ENCODE results near the gene ANTXRL. TPM values are rescaled to one million over a fixed set of nuclear protein-coding genes. Genes with fewer than 3 reads are reported as not detected.
"Not testable (repeated sequence)": the region's sequence is repeated elsewhere in the genome, so short reads cannot be mapped to it uniquely, and the experiment has no call there.

ANTXRL gene
- total RNA-seq, 1 donor from 2014 or later: not detected

DNA sequence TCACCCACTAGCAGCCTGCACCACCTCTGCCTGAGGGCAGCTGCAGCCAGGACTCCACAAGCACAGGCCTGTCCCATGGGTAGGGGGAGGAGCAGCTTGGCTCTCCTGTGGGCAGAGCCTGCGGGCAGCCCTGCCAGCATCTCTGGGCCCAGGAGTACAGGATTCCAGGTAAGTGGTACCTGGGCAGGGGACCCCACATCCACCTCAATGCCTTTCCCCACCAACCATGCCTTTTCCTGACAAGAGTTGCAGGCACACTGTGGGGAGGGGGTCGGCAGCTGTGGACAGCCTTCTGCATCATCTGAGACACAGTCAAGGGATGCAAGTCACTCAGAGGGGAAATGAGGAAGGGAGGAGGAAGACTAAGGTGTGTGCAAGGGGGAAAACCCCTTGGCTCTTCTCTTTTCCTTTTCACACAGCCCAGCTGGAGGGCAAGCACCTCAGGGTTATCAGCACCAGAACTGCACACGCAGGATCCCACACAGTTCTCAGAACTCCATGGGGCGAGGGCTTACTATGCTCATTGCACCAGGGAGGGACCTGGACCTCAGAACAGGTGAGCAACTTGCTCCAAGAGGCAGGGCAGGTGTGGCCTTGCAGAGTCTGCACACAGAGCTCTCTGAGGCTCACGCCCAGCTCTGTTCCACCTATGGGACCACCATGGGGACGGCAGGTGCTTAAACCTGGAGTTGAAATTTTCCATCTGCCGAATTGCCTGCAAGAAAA, 16.5 kb upstream of the ANTXRL start:
- no peak for DNase-seq
- intact Hi-C loops (cut with DNase I): no loop called here
- no peak for ATAC-seq (ENCODE audit: poor library complexity)

DNA sequence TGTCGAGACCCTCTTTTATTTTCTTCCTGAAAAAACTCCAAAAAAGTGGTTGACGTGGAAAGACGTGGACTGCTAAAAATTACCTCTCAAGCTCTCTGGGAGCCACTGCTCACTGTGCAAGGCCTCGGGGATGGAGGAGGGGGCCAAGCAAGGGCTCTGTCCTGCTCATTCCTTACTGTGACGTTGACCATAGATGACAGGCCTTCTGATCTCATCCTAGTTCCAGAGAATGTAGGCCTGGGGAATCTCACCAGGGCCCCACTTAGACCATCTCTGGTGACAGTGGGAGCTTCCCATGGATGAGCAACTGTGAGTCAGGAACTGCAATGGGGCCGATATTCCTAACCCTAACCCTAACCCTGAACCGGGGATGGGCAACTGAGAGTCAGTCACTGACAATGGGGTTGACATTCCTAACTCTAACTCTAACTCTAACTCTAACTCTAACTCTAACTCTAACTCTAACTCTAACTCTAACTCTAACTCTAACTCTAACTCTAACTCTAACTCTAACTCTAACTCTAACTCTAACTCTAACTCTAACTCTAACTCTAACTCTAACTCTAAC, 15.8 kb upstream of the ANTXRL start:
- DNase-seq; intact Hi-C loops (cut with DNase I): not testable (repeated sequence)

DNA sequence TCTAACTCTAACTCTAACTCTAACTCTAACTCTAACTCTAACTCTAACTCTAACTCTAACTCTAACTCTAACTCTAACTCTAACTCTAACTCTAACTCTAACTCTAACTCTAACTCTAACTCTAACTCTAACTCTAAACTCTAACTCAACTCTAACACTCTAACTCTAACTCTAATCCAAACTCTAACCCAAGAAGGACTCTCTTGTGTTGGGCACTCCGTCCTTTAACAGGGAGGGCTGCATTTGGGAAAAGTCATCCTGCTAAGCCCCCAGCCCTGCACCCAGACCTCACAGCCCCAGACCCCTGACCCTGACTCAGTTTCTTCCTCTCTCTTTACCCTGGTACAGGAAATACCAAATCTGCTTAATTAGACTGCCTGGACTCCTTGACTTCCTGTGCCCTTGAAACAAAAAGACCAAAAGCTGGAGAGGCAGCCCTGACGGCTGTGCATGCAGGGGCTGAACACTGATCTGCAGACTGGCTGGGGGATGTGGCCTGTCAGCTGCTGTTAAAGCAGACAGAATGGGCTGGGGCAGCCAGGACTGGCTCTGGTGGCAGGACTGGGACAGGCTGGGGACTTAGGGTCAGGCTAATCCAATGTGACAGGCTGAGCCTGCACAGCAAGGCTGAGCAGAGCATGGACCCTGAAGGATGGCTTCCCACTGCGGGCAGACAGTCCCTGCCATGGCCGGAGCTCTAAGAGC, 14.8 kb upstream of the ANTXRL start:
- ATAC-seq (ENCODE audit: poor library complexity); DNase-seq; intact Hi-C loops (cut with DNase I): not testable (repeated sequence)

More for the DNA sequence above, 15.8 kb upstream of the ANTXRL start:
- ATAC-seq (ENCODE audit: poor library complexity): not testable (repeated sequence)

DNA sequence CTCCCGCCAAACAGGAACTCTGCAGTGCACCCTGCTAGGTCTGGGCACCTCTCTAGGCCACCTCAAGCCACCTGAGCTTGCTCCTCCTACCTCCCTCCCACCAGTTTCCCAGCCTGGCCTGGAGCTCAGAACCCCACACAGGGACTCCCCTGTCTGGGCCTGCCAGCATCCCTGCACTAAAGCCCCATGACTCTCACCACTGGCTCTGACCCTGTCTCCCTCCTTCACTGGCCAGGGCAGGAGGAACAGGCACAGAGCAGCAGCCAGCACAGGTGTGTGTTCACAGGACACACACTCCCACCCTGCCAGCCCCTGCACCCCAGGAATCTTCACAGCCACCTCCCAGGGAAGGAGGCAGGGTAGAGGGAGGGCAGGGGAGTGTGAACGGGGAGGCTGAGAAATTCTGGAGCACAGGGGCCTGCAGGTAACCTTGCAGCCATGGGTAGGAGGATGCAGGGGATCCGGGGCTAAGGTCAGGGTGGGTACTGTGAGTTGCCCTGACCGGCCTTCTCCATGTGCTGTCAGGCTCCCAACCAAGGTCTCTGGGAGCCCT, 13.9 kb upstream of the ANTXRL start:
- intact Hi-C loops (cut with DNase I): no loop called here

DNA sequence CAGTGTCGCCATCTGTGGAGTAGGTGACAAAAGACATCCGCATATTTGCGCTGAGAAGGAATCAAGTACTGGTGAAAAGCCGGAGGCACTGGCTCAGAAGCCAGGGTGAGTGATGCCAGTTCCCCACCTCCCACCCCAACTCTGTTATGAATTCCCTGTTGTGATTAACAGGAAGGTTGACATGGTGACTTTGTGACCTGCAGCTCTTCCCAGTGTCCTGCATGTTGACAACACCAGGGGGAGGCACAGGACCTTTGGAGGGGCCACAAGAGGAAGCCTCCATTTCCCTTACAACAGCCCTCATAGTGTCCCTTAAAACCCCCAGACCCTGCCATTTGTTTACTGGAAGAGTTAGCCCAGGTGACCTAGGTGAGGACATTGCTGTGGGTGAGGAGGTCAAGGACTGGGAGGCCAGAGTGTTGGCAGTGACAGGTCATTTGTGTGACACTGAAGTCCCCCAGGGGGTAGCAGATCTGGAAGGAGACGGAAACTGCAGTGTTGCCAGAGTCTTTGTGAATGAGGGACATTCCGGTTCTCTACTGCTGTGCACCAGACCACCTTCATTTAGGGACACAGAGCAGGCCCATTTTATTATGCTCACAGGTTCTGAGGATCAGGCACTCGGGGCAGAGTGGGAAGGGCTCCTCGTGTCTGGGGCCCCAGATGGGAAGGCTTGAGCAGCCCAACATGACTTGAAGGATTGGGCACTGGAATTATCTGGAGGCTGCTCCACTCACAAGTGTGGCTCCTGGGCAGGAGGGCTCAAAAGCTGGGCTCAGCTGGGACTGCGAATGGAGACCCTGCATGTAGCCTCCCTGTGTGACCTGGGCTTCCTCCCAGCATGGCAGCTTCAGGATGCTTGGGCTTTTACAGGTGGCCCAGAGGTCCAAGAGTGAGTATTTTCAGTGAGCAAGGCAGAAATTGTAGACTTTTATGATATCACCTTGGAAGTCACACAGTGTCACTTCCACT, 13.0 kb upstream of the ANTXRL start:
- DNase-seq: no peak
- intact Hi-C loops (cut with DNase I): no loop called here
- no peak for ATAC-seq (ENCODE audit: poor library complexity)

More for the DNA sequence above, 13.9 kb upstream of the ANTXRL start:
- no peak for ATAC-seq (ENCODE audit: poor library complexity)
- DNase-seq: no peak

DNA sequence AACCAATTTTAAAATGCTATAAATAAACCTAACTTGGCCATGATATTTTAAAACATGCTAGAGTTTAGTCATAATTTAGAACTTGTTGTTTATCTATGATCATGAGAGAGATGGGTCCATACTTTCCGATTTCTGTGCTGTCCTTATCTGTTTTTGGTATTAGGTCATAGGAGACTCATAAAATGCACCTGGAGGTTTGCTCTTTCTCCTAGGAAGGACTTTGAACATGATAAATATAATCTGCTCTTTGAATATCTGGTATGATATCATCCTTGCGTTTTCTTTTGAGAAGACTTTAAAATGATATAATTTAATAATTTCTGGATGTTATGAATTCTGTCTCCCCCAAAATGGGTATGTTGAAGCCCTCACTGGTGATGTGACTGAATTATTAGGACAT, 9.0 kb upstream of the ANTXRL start:
- intact Hi-C loops (cut with DNase I): no loop called here
- DNase-seq (no peak), ATAC-seq (ENCODE audit: poor library complexity) (no peak)

DNA sequence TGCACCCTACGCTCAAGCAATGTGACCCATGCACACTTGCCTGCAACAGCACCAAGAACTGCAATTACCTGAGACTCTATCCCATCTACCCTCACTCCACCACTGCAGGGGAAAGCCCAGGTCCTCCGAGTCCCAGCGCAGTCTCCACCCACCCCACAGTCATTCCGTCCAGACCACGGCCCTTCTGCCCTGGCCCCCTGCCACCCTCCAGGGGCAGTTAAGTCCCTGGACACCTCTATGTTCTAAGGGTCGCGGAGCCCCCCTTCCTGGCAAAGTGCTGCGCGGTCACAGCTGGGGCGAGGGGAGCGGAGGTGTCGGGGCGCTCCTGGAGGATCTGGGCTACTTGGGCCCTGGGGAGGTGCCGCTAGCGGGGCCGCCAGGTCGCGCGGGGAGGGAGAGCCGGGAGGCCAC, 4.4 kb upstream of the ANTXRL start:
- intact Hi-C loops (cut with DNase I); ATAC-seq (ENCODE audit: poor library complexity); DNase-seq: not testable (repeated sequence)

DNA sequence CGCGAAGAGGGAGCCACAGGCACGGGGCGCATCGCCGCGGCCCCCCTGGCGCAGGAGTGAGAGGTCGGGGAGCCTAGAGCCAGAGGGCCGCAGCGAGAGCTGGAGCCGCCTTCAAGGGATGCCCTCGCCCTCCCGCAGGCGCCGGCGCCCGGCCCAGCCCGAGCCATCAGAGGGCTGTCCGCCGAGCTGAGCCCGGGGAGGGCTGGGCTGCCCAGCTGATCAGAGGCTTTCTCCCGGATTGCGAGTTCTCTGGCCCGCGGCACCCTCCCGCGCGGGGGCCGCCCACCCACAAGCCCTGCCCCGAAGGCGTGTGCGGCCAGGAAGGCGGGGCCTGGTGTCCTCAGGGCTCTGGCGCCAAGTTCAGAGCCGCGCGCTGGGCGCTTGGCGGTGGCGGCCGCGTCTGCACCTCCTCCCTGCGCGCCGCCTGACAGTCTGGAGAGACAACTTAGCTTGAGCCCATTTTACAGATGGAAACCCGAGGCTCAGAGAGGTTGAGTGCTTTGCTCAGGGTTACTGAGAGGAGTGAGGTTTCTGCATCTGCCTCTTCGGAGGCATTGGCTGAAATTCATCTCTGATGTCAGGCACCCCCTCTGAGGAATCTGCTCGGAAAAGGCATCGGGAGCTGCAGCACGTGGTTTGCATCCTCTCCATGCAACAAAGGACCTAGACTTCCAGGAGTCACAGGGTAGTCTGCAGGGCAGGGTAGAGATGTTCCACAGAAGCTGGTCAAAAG, 3.8 kb upstream of the ANTXRL start:
- DNase-seq (peak; percentile 92), ATAC-seq (ENCODE audit: poor library complexity) (peak; percentile 94)
- intact Hi-C loops (cut with DNase I): no loop called here

DNA sequence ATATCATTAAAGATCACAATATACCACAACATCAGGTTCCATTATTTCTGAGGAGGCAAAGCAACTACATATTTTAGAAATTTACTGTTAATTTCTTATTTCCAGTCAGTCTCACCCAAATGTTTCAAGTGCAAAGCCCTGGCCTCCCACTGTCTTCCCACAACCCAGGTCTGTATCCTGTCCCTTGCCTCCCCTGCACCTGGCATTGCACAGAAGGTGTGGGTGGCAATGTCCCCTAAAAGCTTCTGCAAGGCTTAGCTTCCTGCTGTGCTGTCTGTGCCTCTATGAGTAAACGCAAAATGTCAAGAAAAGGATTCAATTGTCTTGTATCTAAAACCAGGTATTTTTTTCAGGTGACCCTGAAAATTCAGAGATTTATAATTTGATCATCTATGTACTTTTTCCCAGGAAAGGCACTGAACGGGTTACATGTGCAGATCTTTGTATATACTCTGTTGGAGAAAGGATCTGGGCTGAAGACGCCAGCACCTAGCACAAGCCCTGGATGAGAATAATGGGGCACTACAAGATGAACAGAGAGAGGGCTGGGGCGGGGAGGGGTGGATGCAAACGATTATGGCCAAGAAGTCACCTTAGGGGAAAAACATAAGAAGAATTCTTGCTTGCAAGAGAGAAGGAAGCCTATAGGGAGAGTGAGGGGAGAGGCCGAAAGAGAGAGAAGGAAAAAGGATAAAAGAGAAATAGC, 3.1 kb upstream of the ANTXRL start:
- ATAC-seq (ENCODE audit: poor library complexity): no peak
- intact Hi-C loops (cut with DNase I): loop anchor here (2.0 kb wide), 1 partner anchor 177 kb away; no protein-coding TSS in a partner anchor
- no peak for DNase-seq

DNA sequence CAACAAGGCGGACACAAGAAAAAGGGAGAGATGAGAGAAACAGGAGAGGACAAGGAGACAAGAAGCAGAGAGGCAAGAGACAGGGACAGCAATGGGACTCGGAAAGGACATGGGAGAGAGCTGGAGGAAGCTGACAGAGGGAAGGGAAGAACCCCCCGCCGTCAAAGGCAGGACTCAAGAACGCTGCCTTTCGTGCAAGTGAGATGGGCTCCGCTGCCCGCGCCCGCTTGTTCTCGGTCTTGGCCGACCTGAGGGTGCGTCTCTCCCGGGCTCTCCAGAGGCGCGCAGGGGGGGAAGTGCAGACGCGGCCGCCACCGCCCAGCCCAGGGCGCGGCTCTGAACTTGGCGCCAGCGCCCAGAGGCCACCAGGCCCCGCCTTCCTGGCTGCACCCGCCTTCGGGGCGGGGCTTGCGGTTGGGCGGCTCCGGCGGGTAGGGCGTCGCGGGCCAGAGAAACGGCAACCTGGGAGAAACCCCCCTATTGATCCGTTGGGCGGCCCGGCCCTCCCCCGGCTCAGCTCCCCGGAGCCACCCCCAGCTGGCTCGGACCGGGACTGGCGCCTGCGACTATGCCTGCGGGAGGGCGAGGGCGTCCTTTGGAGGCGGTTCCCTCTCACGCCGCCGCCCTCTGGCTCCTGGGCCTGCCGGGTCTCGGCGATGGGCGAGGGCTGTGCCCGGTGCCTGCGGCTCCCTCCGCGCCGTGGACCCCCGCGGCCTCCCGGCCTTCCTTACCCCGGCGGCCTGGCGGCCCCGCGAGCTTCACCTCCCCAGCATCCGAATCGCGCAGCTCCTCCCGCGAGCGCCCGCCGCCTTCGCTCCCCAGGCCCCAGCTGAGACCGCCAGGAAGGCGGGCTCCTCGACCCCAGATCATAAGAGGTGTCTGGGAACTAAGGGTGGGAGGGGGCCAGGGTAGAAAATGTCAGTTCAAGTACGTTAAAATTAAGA, 2.2 kb upstream of the ANTXRL start:
- intact Hi-C loops (cut with DNase I): loop anchor here (2.0 kb wide), 1 partner anchor 178 kb away; no protein-coding TSS in a partner anchor
- peak; percentile 95 for ATAC-seq (ENCODE audit: poor library complexity)
- peak; percentile 93 for DNase-seq

DNA sequence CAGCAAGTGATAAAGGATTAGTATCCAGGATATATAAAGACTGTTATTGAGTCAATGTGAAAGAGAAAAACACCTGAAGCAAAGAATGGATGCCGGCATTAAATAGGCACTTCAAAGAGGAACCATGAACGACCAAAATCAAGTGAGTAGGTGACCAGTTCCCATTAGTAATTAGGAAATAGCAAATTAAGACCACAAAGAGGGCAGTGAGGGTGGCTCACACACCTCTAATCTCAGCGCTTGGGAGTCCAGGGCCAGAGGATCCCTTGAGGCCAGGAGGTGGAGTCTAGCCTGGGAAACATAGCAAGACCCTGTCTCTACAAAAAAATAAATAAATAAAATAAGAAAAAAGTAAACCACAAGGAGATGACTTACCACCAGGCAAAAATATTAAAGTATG, 1.5 kb upstream of the ANTXRL start:
- intact Hi-C loops (cut with DNase I): loop anchor here (2.0 kb wide), 1 partner anchor 178 kb away; no protein-coding TSS in a partner anchor
- DNase-seq (no peak), ATAC-seq (ENCODE audit: poor library complexity) (no peak)

DNA sequence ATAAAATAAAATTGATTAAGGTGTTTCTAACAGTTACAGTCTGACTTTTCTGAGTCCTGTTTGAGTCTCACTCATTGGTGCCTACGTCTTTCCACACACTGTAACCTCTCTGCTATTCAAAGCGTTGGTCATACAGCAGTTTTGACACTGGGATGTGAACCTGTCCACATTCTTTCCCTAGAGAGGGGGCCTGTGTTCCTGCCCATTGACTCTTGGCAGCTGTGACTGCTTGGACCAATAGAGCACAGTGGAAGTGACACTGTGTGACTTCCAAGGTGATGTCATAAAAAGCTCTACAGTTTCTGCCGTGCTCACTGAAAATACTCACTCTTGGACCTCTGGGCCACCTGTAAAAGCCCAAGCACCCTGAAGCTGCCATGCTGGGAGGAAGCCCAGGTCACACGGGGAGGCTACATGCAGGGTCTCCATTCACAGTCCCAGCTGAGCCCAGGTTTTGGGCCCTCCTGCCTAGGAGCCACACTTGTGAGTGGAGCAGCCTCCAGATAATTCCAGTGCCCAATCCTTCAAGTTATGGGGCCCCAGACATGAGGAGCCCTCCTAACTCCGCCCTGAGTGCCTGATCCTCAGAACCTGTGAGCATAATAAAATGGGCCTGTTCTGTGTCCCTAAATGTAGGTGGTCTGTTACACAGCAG, 704 bp upstream of the ANTXRL start:
- DNase-seq (no peak), ATAC-seq (ENCODE audit: poor library complexity) (no peak)
- intact Hi-C loops (cut with DNase I): loop anchor here (2.0 kb wide), 1 partner anchor 179 kb away; no protein-coding TSS in a partner anchor

DNA sequence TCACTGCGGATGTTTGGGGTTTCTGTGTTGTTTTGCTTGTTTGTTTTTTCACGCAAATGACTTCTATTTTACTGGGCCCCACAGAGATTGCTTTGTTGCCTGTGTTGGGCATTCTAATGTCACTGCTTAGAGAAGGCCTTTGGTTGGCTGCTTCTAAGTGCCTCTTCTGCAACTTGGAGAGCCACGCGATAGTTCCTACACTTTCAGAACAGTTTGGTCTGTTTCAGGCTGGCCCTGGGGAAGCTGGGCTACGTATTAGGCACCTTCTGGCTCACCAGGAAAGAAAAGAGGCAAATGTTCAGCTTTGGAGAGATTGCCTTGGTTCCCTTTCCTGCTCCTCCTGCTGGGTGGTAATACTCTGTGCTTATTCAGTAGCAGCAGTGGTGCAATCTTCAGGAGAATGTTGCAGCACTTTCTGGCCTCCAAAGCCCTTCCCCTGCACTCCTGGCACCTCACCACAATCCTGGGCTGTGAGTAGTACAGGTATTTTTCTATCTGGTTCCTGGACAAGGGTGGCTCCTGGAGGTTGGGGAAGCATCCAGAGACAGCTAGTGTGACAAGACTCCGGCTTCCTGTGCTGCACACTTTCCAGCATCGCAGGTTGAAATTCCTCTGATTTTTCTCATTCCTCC, 1.2 kb downstream of the ANTXRL start:
- no peak for DNase-seq
- intact Hi-C loops (cut with DNase I): no loop called here
- no peak for ATAC-seq (ENCODE audit: poor library complexity)

DNA sequence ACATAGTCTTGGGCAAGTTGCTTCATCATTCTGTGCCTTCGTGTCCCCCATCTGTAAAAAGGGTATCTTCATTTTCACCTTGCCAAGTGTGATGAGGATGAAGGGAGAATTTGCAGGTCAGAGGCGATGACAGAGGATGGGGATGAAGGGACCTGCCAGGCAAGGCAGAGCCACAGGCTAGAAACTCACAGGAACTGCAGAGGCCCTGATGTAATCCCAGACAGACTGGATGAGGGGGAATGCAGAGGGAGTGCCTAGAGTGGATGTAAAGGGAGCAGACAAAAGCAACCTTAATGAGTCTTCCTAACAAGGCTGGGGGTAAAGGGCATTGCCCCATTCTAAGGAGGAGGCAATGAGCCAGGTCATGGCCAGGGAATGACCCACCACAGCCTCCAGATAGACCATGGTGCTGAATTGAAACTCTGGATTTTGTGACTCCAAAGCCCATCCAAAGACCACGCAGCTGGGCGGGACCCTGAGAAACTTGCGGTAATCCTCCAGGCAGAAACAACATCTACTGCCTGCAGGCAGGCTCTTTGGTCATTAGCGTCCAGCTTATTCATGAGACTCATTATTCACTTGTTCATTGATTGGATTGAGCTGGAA, 1.9 kb downstream of the ANTXRL start:
- DNase-seq (no peak), ATAC-seq (ENCODE audit: poor library complexity) (no peak)
- intact Hi-C loops (cut with DNase I): no loop called here
